SIG-M5 treated with dmso at 0.1 percent for 504 hours (cell line): ENCODE measurements around the gene LPGAT1.
A peak's percentile ranks its signal among the peaks of the same experiment; 100 is the strongest.
"Not testable (repeated sequence)": the region's sequence is repeated elsewhere in the genome, so short reads cannot be mapped to it uniquely, and the experiment has no call there.

Experiments used
- DNase-seq: peaks from one replicate; lab custom pipeline; 2025; ENCODE audit not compliant: unreplicated experiment; lab: John Stamatoyannopoulos, UW

Gene LPGAT1

GRCh38 chr1:211705467-211706091 lies 125.0 kb downstream of the LPGAT1 start:
- no peak for DNase-seq

- DNase-seq: no peak
These were observed 126.0 kb downstream of the LPGAT1 start for GRCh38 chr1:211704543-211704942.

- DNase-seq: no peak
These were observed 126.6 kb downstream of the LPGAT1 start for GRCh38 chr1:211703812-211704537.

GRCh38 chr1:211701733-211702132 lies 128.8 kb downstream of the LPGAT1 start:
- DNase-seq: no peak

- no peak for DNase-seq
These were observed 131.5 kb downstream of the LPGAT1 start for GRCh38 chr1:211699059-211699458.

- DNase-seq: peak; percentile 73
These were observed 132.2 kb downstream of the LPGAT1 start for GRCh38 chr1:211698161-211699026.

- DNase-seq: no peak
These were observed 133.2 kb downstream of the LPGAT1 start for GRCh38 chr1:211697356-211697755.

GRCh38 chr1:211695135-211695816 lies 135.3 kb downstream of the LPGAT1 start:
- DNase-seq: peak; percentile 73

- not testable (repeated sequence) for DNase-seq
These were observed 136.7 kb downstream of the LPGAT1 start for GRCh38 chr1:211693911-211694310.
